Liver (tissue), 3 donors: Measurements from ENCODE around the gene TLE4.

ENCODE experiments used
- ATF3 ChIP-seq: IDR thresholded peaks from 2 replicates; pipeline ENCODE4 v1.6.1; 2016; ENCODE audit warnings: antibody characterized with exemption
- CTCF ChIP-seq: fragments of 150-350 bp; IDR thresholded peaks from 2 replicates; pipeline ENCODE4 v1.5.1; 2017; ENCODE audit warnings: improper control_type of control experiment, low read depth, low read length; ENCODE audit not compliant: missing input control
- EGR1 ChIP-seq, 2 donors: IDR thresholded peaks; 2 replicates each; pipeline ENCODE4 v1.6.1; 2016 to 2018; ENCODE audit warnings: antibody characterized with exemption in 2 of 2, low read depth in 2 of 2
- FOXA1 ChIP-seq: IDR thresholded peaks from 2 replicates; pipeline ENCODE4 v1.6.1; 2016; ENCODE audit warnings: antibody characterized with exemption
- FOXA2 ChIP-seq: IDR thresholded peaks from 2 replicates; pipeline ENCODE4 v1.6.1; 2016; ENCODE audit warnings: antibody characterized with exemption
- JUND ChIP-seq, 2 donors: IDR thresholded peaks; 2 replicates each; pipeline ENCODE4 v1.6.1; 2016; ENCODE audit warnings: antibody characterized with exemption in 2 of 2
- MAX ChIP-seq: IDR thresholded peaks from 2 replicates; pipeline ENCODE4 v1.6.1; 2016; ENCODE audit warnings: antibody characterized with exemption
- RAD21 ChIP-seq, 2 donors: IDR thresholded peaks; 2 replicates each; pipeline ENCODE4 v1.6.1; 2016; ENCODE audit warnings: antibody characterized with exemption in 2 of 2, mild to moderate bottlenecking in 2 of 2
- REST ChIP-seq: IDR thresholded peaks from 2 replicates; pipeline ENCODE4 v1.6.1; 2016; ENCODE audit warnings: antibody characterized with exemption, mild to moderate bottlenecking
- RXRA ChIP-seq, 2 donors: IDR thresholded peaks; 2 replicates each; pipeline ENCODE4 v1.6.1; 2017 to 2018; ENCODE audit warnings: antibody characterized with exemption in 2 of 2, mild to moderate bottlenecking in 1 of 2
- TAF1 ChIP-seq: conservative IDR thresholded peaks from 2 replicates; pipeline ENCODE4 v1.6.1; 2016; ENCODE audit warnings: antibody characterized with exemption, mild to moderate bottlenecking
- YY1 ChIP-seq: IDR thresholded peaks from 2 replicates; pipeline ENCODE4 v1.6.1; 2016; ENCODE audit warnings: antibody characterized with exemption, mild to moderate bottlenecking
- donor health status: healthy.
- donor health status: healthy.

- no peak for TF ChIP-seq CTCF
- TF ChIP-seq MAX = no peak
- no peak for TF ChIP-seq REST
- no peak for TF ChIP-seq TAF1
- no peak for TF ChIP-seq FOXA1
- no peak for TF ChIP-seq FOXA2
- TF ChIP-seq RXRA (IDR thresholded peaks at IDR 0.05) = no peak
- TF ChIP-seq ATF3 = no peak
- no peak for TF ChIP-seq YY1
- TF ChIP-seq RAD21 (IDR thresholded peaks at IDR 0.05) = no peak
- no peak for TF ChIP-seq JUND (IDR thresholded peaks at IDR 0.05)
- no peak for TF ChIP-seq EGR1 (IDR thresholded peaks at IDR 0.05; ENCODE audit: low read depth in 2 of 2)
Observed at GRCh38 chr9:79646096-79646495, 74.3 kb downstream of the TLE4 start.
